Measurements from ENCODE around the gene ZFHX3. TPM values are rescaled to one million over a fixed set of nuclear protein-coding genes. Genes with fewer than 3 reads are reported as not detected.

Gene ZFHX3
- polyA plus RNA-seq, 4 donors: 0.45 to 12.8 (median 2.7) TPM

DNA sequence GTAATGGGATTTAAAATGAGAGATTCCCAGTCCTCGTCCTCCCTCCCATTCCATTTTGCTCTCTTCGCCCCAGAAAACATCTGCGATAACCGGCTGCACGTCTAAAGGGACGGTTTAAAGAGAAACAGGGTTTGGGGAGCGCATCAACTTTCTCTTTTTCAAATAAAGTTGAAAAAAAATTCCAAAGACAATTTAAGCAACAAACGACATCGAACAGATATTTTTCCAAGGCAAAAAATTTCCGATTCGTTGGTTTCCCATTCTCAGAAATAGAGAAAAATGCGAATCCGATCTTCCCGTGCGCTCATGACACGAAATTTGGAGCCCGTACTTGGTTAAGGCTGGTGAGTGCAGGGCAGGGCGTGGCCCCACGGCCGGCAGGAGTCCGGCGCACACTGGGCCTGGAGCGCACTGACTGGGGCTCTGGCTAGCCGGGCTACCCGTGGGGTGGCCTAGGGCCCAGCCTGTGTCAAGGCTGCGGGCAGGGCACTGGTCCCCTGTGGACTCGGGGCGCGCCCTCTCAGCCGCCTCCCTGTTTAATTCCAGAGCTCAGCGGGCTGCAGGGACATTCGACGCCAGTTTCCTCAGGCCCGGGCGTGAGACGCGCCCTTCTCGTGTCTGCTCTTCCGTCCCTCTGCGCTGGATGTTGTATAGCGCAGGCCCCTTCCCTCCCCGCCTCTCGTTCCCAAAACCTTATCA is 17.9 kb upstream of the ZFHX3 start:
- Histone ChIP-seq H3K27me3 (ENCODE audit: control insufficient read depth in 3 of 3, insufficient read depth in 3 of 3, low read length in 3 of 3) (peaks cover 11 to 61% (median 25%) of the 10 kb centered on the region in 3 donors), H3K4me1 (ENCODE audit: control insufficient read depth in 3 of 3, insufficient read depth in 2 of 3, low read depth in 1 of 3, low read length in 2 of 3) (peaks cover 0 to 41% (median 6%) of the 10 kb centered on the region in 3 donors), H3K27ac (ENCODE audit: low read depth in 1 of 3, low read length in 2 of 3) (peak overlapping the region in 1 of 3 donors; percentile 26), H3K4me3 (ENCODE audit: low read depth in 1 of 3, low read length in 3 of 3) (no peak overlapping the region), H3K9me3 (ENCODE audit: control insufficient read depth in 2 of 2, insufficient read depth in 1 of 2, low read depth in 1 of 2, low read length in 1 of 2) (no peaks in the 10 kb centered on the region), H3K36me3 (ENCODE audit: control insufficient read depth in 3 of 3, insufficient read depth in 2 of 3, low read depth in 1 of 3, low read length in 3 of 3) (no peaks in the 10 kb centered on the region)
- peak in 1 of 2 donors; percentile 64 for DNase-seq
- 3 to 10% (median 7%) methylated on average over 42 to 43 of the region's 43 CpGs for WGBS, 3 donors
- no peak for FAIRE-seq

DNA sequence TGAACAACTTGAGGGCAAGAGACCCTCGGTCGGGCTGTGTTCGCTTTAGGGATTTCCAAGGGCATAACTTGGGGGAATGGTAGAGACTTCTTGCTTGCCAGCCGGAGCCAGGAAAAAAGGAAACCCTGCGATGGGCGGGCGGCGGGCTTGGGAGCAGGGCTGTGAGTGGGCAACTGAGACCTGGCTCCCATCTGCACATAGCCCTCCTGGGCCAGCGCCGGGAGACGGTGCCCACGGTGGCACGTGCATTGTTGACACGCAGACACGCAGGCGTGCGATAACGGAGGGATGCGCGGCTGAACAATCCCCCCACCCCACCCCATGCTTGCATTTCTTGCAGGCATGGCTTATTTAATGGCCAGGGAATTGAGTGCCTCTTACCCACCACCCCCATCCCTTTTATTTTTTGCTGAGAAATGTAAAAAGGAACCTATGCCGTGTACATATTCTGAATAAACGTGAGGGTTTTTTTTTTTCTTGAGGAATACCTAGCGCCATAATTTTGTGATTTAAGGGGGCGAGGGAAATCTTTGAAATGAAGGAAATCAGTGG is 17.1 kb upstream of the ZFHX3 start:
- H3K9me3 ChIP-seq (ENCODE audit: control insufficient read depth in 2 of 2, insufficient read depth in 1 of 2, low read depth in 1 of 2, low read length in 1 of 2): no peaks in the 10 kb centered on the region
- 4 to 15% (median 9%) methylated on average over 24 of the region's 24 CpGs for WGBS, 3 donors
- H3K4me1 ChIP-seq (ENCODE audit: control insufficient read depth in 3 of 3, insufficient read depth in 2 of 3, low read depth in 1 of 3, low read length in 2 of 3): peaks cover 0 to 41% (median 6%) of the 10 kb centered on the region in 3 donors
- peaks cover 11 to 61% (median 25%) of the 10 kb centered on the region in 3 donors for H3K27me3 ChIP-seq (ENCODE audit: control insufficient read depth in 3 of 3, insufficient read depth in 3 of 3, low read length in 3 of 3)
- no peak for FAIRE-seq
- DNase-seq: no peak
- H3K27ac ChIP-seq (ENCODE audit: low read depth in 1 of 3, low read length in 2 of 3): no peak overlapping the region
- H3K36me3 ChIP-seq (ENCODE audit: control insufficient read depth in 3 of 3, insufficient read depth in 2 of 3, low read depth in 1 of 3, low read length in 3 of 3): no peaks in the 10 kb centered on the region
- no peak overlapping the region for H3K4me3 ChIP-seq (ENCODE audit: low read depth in 1 of 3, low read length in 3 of 3)

DNA sequence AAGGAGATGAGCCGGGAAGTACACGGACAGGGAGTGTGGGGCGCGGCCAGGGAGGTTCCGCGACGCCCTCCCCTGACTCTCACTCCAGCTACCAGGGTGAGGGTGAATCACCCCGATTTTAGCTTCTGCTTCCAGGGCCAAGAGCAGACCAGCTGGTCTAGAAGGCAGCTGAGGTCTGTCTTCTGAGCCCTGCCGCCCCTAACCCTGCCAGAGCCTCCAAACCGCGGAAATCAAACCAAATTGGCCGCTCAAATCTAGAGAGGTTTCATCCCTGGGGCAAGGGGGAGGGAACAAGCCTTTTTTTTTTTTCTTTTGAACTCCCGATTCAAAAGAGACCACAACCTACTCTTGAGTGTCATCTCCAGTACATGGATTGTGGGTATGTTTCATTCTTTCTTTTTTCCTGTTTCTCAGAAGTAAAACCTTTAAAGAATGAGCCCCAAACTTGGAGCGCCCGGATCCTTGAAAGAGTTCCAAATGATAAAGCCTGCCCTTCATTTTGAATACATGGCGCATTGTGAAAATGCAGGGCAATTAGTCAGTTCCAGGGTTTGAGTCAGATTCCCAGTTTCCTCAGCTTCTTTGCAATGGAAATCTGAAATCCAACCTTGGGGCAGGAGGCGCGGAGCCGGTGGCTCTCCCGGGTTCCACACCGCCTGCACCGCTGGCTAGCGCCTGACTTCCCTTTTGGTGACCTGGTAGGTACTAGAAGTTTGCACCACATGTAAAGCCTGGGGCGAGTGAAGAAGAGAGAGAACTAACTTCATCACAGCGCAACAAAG is 16.5 kb upstream of the ZFHX3 start:
- peaks cover 11 to 61% (median 25%) of the 10 kb centered on the region in 3 donors for H3K27me3 ChIP-seq (ENCODE audit: control insufficient read depth in 3 of 3, insufficient read depth in 3 of 3, low read length in 3 of 3)
- H3K4me1 ChIP-seq (ENCODE audit: control insufficient read depth in 3 of 3, insufficient read depth in 2 of 3, low read depth in 1 of 3, low read length in 2 of 3): peaks cover 0 to 46% (median 6%) of the 10 kb centered on the region in 3 donors
- no peaks in the 10 kb centered on the region for H3K36me3 ChIP-seq (ENCODE audit: control insufficient read depth in 3 of 3, insufficient read depth in 2 of 3, low read depth in 1 of 3, low read length in 3 of 3)
- H3K27ac ChIP-seq (ENCODE audit: low read depth in 1 of 3, low read length in 2 of 3): no peak overlapping the region
- WGBS, 3 donors: 9 to 19% (median 15%) methylated on average over 25 of the region's 25 CpGs
- DNase-seq: peak in 1 of 2 donors; percentile 55
- H3K4me3 ChIP-seq (ENCODE audit: low read depth in 1 of 3, low read length in 3 of 3): no peak overlapping the region
- H3K9me3 ChIP-seq (ENCODE audit: control insufficient read depth in 2 of 2, insufficient read depth in 1 of 2, low read depth in 1 of 2, low read length in 1 of 2): no peaks in the 10 kb centered on the region
- FAIRE-seq: no peak

DNA sequence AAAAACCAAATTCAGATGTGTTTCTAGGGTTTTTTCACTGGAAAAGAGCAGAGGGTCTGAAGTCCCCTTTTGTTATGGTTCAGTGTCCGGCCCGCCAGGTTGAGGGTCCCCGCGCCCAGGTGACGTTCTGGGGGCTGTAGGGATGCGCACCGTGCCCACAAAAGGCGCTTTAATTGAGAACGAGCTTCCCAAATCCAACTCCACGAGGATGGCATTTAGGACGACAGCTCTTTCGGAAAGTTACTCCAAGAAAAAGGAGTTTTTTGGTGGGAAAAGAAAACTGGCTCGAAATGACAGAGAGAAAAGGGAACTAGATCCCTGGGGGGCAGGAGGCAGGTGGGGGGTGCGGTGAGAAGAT is 15.9 kb upstream of the ZFHX3 start:
- Histone ChIP-seq H3K27ac (ENCODE audit: low read depth in 1 of 3, low read length in 2 of 3) (no peak overlapping the region), H3K4me3 (ENCODE audit: low read depth in 1 of 3, low read length in 3 of 3) (no peak overlapping the region), H3K27me3 (ENCODE audit: control insufficient read depth in 3 of 3, insufficient read depth in 3 of 3, low read length in 3 of 3) (peaks cover 11 to 61% (median 25%) of the 10 kb centered on the region in 3 donors), H3K4me1 (ENCODE audit: control insufficient read depth in 3 of 3, insufficient read depth in 2 of 3, low read depth in 1 of 3, low read length in 2 of 3) (peaks cover 0 to 47% (median 6%) of the 10 kb centered on the region in 3 donors), H3K36me3 (ENCODE audit: control insufficient read depth in 3 of 3, insufficient read depth in 2 of 3, low read depth in 1 of 3, low read length in 3 of 3) (no peaks in the 10 kb centered on the region), H3K9me3 (ENCODE audit: control insufficient read depth in 2 of 2, insufficient read depth in 1 of 2, low read depth in 1 of 2, low read length in 1 of 2) (no peaks in the 10 kb centered on the region)
- WGBS, 3 donors: 12 to 28% (median 24%) methylated on average over 14 of the region's 14 CpGs
- FAIRE-seq (no peak), DNase-seq (no peak)

DNA sequence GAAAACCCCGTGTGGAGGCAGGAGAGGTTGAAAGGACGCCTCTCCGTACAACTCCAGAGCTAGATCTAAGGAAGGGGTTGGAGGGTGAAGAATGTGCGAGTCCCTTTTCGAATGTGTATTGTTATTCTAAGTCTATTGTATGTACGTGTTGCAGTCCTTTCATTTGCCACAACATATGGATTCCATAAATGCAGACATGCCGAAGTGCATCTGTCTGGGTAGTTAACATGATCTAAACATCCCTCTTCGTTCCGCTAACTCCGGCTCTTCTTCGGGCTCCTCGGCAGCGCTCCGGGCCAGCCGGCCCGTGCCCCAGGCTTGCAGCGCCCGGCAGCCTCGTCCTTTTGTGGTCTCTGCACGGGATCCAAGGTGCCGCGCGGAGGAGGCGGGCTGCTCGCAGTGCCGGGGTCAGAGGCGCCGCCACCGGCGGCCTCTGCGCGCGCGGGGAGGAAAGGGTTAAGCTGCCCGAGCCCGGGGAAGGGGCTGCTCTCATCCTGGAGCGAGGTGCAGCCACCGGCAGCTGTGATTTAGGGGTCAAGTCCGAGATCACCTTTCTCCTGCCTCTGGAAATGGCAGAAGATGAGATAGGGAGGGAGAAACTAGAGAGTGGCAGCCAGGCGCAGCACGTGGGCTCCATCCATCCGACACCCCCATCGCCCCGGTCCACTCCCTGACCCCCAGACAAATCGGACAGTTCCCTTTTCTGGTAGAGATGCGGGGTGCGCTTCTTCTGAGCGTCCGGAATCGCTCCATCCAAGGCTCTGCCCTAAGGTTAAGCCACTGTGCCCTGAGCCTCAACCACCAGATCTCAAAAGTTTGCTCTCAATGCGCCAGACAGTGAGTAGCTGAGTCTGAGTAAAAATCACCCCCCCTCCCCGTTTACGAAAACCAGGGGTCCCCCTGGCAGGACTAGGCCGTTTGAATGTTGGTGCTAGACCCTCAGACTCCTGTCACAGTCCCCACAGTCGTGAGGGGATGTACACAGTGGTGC is 15.1 kb upstream of the ZFHX3 start:
- WGBS, 3 donors: 12 to 24% (median 18%) methylated on average over 53 to 55 of the region's 55 CpGs
- Histone ChIP-seq H3K27me3 (ENCODE audit: control insufficient read depth in 3 of 3, insufficient read depth in 3 of 3, low read length in 3 of 3) (peaks cover 11 to 61% (median 25%) of the 10 kb centered on the region in 3 donors), H3K4me1 (ENCODE audit: control insufficient read depth in 3 of 3, insufficient read depth in 2 of 3, low read depth in 1 of 3, low read length in 2 of 3) (peaks cover 0 to 47% (median 3%) of the 10 kb centered on the region in 3 donors), H3K4me3 (ENCODE audit: low read depth in 1 of 3, low read length in 3 of 3) (no peak overlapping the region), H3K36me3 (ENCODE audit: control insufficient read depth in 3 of 3, insufficient read depth in 2 of 3, low read depth in 1 of 3, low read length in 3 of 3) (no peaks in the 10 kb centered on the region), H3K27ac (ENCODE audit: low read depth in 1 of 3, low read length in 2 of 3) (no peak overlapping the region), H3K9me3 (ENCODE audit: control insufficient read depth in 2 of 2, insufficient read depth in 1 of 2, low read depth in 1 of 2, low read length in 1 of 2) (no peaks in the 10 kb centered on the region)
- no peak for FAIRE-seq
- DNase-seq: peak in 1 of 2 donors; percentile 49

DNA sequence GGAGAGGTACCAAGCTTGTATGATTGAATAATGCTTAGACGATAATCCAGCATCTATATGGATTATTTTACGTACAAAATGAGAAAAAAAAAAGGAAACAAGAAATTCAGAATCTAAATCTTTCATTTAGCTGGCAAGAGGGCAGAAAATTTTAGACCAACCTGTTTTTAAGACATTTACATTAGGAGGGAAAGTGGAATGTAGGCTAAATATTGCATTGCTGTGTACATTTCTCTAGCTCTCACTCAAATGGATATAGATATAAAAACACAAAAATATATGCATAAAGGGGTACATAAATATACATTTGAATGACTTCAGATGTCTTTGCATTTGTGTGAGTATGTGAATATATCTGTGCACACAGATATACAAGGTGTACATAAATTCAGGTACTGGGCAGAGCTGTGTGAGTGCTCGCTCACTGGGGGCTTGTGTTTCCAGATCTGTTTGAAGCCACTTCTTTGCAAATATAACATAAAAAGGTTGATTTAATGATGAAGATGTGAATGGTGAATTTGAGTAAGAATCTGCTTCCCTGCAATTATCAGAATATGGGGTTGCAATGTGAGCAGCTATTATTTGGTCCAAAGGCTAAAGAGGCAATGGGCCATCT is 14.2 kb upstream of the ZFHX3 start:
- DNase-seq: no peak
- no peaks in the 10 kb centered on the region for H3K36me3 ChIP-seq (ENCODE audit: control insufficient read depth in 3 of 3, insufficient read depth in 2 of 3, low read depth in 1 of 3, low read length in 3 of 3)
- H3K9me3 ChIP-seq (ENCODE audit: control insufficient read depth in 2 of 2, insufficient read depth in 1 of 2, low read depth in 1 of 2, low read length in 1 of 2): no peaks in the 10 kb centered on the region
- peaks cover 0 to 47% (median 3%) of the 10 kb centered on the region in 3 donors for H3K4me1 ChIP-seq (ENCODE audit: control insufficient read depth in 3 of 3, insufficient read depth in 2 of 3, low read depth in 1 of 3, low read length in 2 of 3)
- peaks cover 11 to 53% (median 22%) of the 10 kb centered on the region in 3 donors for H3K27me3 ChIP-seq (ENCODE audit: control insufficient read depth in 3 of 3, insufficient read depth in 3 of 3, low read length in 3 of 3)
- 88 to 94% (median 90%) methylated on average over 3 of the region's 3 CpGs for WGBS, 3 donors
- H3K4me3 ChIP-seq (ENCODE audit: low read depth in 1 of 3, low read length in 3 of 3): no peak overlapping the region
- no peak for FAIRE-seq
- no peak overlapping the region for H3K27ac ChIP-seq (ENCODE audit: low read depth in 1 of 3, low read length in 2 of 3)

DNA sequence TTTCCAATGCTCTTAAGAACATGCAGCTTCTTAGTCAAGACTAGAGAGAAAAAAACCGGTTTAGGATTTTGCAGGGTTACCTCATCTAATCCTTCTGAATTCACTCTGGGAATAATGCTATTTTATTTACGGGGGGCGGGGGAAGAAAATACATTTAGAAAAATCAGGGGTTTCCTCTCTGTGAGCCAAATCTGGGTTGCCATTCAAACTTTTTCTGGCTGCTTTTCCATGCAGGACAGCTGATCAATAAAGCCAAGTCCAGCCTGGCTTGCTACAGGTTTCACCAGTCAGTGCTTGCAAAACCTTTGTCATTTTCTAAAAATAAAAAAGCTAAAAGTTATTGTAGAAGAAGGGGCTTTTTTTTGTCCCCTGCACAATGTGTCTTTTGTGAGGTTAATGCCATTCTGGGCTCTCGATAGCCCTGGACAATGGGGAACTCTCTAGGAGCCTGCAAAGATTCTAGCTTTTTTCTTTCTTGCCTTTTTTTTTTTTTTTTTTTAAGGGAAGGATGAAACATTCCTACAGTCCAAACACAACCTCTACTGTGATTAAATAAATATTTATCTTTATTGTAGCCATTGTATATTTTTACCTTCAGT is 13.1 kb upstream of the ZFHX3 start:
- no peak for DNase-seq
- no peaks in the 10 kb centered on the region for H3K9me3 ChIP-seq (ENCODE audit: control insufficient read depth in 2 of 2, insufficient read depth in 1 of 2, low read depth in 1 of 2, low read length in 1 of 2)
- peaks cover 6 to 42% (median 19%) of the 10 kb centered on the region in 3 donors for H3K27me3 ChIP-seq (ENCODE audit: control insufficient read depth in 3 of 3, insufficient read depth in 3 of 3, low read length in 3 of 3)
- no peaks in the 10 kb centered on the region for H3K36me3 ChIP-seq (ENCODE audit: control insufficient read depth in 3 of 3, insufficient read depth in 2 of 3, low read depth in 1 of 3, low read length in 3 of 3)
- no peak for FAIRE-seq
- H3K4me3 ChIP-seq (ENCODE audit: low read depth in 1 of 3, low read length in 3 of 3): no peak overlapping the region
- WGBS, 3 donors: 87 to 90% (median 89%) methylated on average over 4 of the region's 4 CpGs
- peaks cover 2 to 43% (median 10%) of the 10 kb centered on the region in 3 donors for H3K4me1 ChIP-seq (ENCODE audit: control insufficient read depth in 3 of 3, insufficient read depth in 2 of 3, low read depth in 1 of 3, low read length in 2 of 3)
- H3K27ac ChIP-seq (ENCODE audit: low read depth in 1 of 3, low read length in 2 of 3): no peak overlapping the region
